Fibroblast of lung (primary cell): Measurements from ENCODE around the gene CLEC4F. TPM values are rescaled to one million over a fixed set of nuclear protein-coding genes. Genes with fewer than 3 reads are reported as not detected.

ENCODE experiments used
- DNase-seq, 2 donors: peaks; one replicate each; pipeline versions ENCODE4 v3.0.0 to v3.0.0-alpha.2; 2010; ENCODE audit warnings: low read depth in 2 of 2
- H2AFZ ChIP-seq: 2 replicates; pipeline ENCODE4 v1.5.1; 2012; ENCODE audit warnings: low read length, control low read depth, inconsistent platforms
- H3K27ac ChIP-seq: 2 replicates; pipeline ENCODE4 v1.5.1; 2011; ENCODE audit warnings: low read length, control low read depth; ENCODE audit not compliant: insufficient read depth
- H3K27me3 ChIP-seq: 2 replicates; pipeline ENCODE4 v1.5.1; 2011; ENCODE audit warnings: mild to moderate bottlenecking, low read length; ENCODE audit not compliant: control insufficient read depth, insufficient read depth
- H3K36me3 ChIP-seq: 2 replicates; pipeline ENCODE4 v1.5.1; 2011; ENCODE audit warnings: low read length; ENCODE audit not compliant: control insufficient read depth, insufficient read depth
- H3K4me1 ChIP-seq: 2 replicates; pipeline ENCODE4 v1.5.1; 2011; ENCODE audit warnings: low read length; ENCODE audit not compliant: control insufficient read depth, insufficient read depth; ENCODE audit errors: extremely low read depth
- H3K4me2 ChIP-seq: 2 replicates; pipeline ENCODE4 v1.5.1; 2011; ENCODE audit warnings: low read length, control low read depth; ENCODE audit not compliant: insufficient read depth; ENCODE audit errors: extremely low read depth
- H3K4me3 ChIP-seq, 4 experiments: fragments of 200-600 bp in 1 of 4; sonication (generic) in 1 of 4; replicated peaks in 1 of 4; 2 replicates each; pipeline ENCODE4 v1.5.1; 2011 to 2016; ENCODE audit warnings: low read length in 4 of 4, low read depth in 3 of 4, mild to moderate bottlenecking in 3 of 4, control low read depth in 2 of 4, inconsistent platforms in 1 of 4, mixed read lengths in 1 of 4; ENCODE audit not compliant: insufficient read depth in 1 of 4; ENCODE audit errors: control extremely low read depth in 1 of 4
- H3K79me2 ChIP-seq: 2 replicates; pipeline ENCODE4 v1.5.1; 2012; ENCODE audit warnings: mild to moderate bottlenecking, low read length, inconsistent platforms; ENCODE audit not compliant: control insufficient read depth, insufficient read depth
- H3K9ac ChIP-seq: 2 replicates; pipeline ENCODE4 v1.5.1; 2011; ENCODE audit warnings: mild to moderate bottlenecking, low read length, control low read depth; ENCODE audit not compliant: insufficient read depth
- H3K9me3 ChIP-seq: 2 replicates; pipeline ENCODE4 v1.5.1; 2012; ENCODE audit warnings: low read depth, low read length; ENCODE audit not compliant: control insufficient read depth, insufficient read depth
- H4K20me1 ChIP-seq: 2 replicates; pipeline ENCODE4 v1.5.1; 2011; ENCODE audit warnings: low read length; ENCODE audit not compliant: control insufficient read depth, insufficient read depth; ENCODE audit errors: extremely low read depth
- EZH2 ChIP-seq: IDR thresholded peaks from 2 replicates; pipeline ENCODE4 v1.5.1; 2012; ENCODE audit warnings: low read length, control low read depth, mild to moderate bottlenecking; ENCODE audit errors: missing control alignments
- polyA plus RNA-seq, 2 donors: library from polyadenylated mRNA; depleted of rRNA in 1 of 2; stranded (reverse) in 1 of 2; unstranded in 1 of 2; fragments of >200 nt; gene quantifications; 2 replicates each; pipeline ENCODE4 v1.2.1, GENCODE V29; 2011 to 2012; ENCODE audit warnings: missing spikeins in 1 of 2
- total RNA-seq: library from RNA; depleted of rRNA; stranded (reverse); fragments of >200 nt; gene quantifications from 2 replicates; pipeline ENCODE4 v1.2.1, GENCODE V29; 2014
- TF ChIP-seq, protein P1 (sequence below), 2 donors: IDR thresholded peaks in 1 of 2; conservative IDR thresholded peaks in 1 of 2; 1 replicate in 1 of 2; 2 replicates in 1 of 2; pipeline ENCODE4 v1.5.1; 2011 to 2012; ENCODE audit warnings: low read length in 2 of 2, control low read depth in 1 of 2, inconsistent platforms in 1 of 2, low read depth in 1 of 2, mild to moderate bottlenecking in 1 of 2

CLEC4F gene
- total and polyA plus RNA-seq, 2 donors (not counting 1 experiment from before 2014, with no cell fraction given): not detected

DNA sequence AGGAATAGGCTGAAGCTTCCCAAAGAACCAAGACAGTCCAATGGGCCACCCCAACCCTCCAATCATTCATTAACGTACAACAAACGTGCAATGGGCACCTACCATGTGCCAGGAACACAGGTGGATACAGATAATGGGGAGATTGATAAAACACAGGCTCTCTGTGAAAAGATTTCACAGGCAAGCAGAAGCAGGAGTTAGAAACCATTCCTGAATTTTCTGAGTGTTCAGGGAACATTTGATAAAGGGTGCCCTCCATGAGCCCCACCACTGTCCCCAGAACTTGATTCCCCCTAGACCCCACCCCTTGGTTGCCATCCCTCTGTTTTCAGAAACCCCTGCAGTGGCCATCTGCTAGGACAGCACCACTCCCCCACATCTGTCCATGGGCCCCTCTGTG, 13.7 kb upstream of the CLEC4F start:
- Histone ChIP-seq H3K4me1 (no peaks in the 10 kb centered on the region), H3K4me3 (no peak overlapping the region), H3K27ac (no peak overlapping the region), H3K36me3 (no peaks in the 10 kb centered on the region), H3K27me3 (peaks cover 2% of the 10 kb centered on the region), H3K9me3 (no peaks in the 10 kb centered on the region), H4K20me1 (no peaks in the 10 kb centered on the region), H3K79me2 (no peaks in the 10 kb centered on the region), H2AFZ (no peak overlapping the region), H3K9ac (no peak overlapping the region), H3K4me2 (no peak overlapping the region)
- no peak for TF ChIP-seq EZH2
- TF ChIP-seq, protein P1, sequence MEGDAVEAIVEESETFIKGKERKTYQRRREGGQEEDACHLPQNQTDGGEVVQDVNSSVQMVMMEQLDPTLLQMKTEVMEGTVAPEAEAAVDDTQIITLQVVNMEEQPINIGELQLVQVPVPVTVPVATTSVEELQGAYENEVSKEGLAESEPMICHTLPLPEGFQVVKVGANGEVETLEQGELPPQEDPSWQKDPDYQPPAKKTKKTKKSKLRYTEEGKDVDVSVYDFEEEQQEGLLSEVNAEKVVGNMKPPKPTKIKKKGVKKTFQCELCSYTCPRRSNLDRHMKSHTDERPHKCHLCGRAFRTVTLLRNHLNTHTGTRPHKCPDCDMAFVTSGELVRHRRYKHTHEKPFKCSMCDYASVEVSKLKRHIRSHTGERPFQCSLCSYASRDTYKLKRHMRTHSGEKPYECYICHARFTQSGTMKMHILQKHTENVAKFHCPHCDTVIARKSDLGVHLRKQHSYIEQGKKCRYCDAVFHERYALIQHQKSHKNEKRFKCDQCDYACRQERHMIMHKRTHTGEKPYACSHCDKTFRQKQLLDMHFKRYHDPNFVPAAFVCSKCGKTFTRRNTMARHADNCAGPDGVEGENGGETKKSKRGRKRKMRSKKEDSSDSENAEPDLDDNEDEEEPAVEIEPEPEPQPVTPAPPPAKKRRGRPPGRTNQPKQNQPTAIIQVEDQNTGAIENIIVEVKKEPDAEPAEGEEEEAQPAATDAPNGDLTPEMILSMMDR (conservative IDR thresholded peaks at IDR 0.05 in 1 of 2, IDR thresholded peaks at IDR 0.05 in 1 of 2; ENCODE audit: low read depth in 1 of 2, low read length in 2 of 2): no peak
- no peak for DNase-seq

DNA sequence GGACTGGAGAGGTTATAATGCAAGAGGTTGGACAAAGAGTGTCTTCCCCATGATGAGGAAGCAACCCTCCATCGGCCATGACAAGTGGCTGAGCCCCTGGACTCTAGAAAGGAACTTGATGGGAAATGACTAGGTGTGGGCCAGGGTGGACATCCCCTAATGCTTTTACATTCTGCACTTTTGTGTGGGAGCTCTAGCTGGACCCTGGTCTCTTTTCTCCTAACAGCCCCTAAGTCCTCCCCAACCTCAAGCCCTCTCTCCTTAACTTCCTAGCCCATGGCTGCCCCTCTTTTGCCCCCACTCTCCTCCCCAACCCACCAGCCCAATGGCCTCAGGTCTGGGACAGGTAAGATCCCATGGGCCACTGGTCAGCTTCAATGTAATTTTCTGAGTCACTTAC, 12.8 kb upstream of the CLEC4F start:
- Histone ChIP-seq H3K4me3 (no peak overlapping the region), H3K9me3 (no peaks in the 10 kb centered on the region), H4K20me1 (no peaks in the 10 kb centered on the region), H3K79me2 (no peaks in the 10 kb centered on the region), H3K4me2 (no peak overlapping the region), H3K4me1 (no peaks in the 10 kb centered on the region), H2AFZ (no peak overlapping the region), H3K36me3 (no peaks in the 10 kb centered on the region), H3K27me3 (peaks cover 2% of the 10 kb centered on the region), H3K9ac (no peak overlapping the region), H3K27ac (no peak overlapping the region)
- no peak for DNase-seq
- TF ChIP-seq EZH2: no peak
- TF ChIP-seq, protein P1 (conservative IDR thresholded peaks at IDR 0.05 in 1 of 2, IDR thresholded peaks at IDR 0.05 in 1 of 2; ENCODE audit: low read depth in 1 of 2, low read length in 2 of 2): no peak

DNA sequence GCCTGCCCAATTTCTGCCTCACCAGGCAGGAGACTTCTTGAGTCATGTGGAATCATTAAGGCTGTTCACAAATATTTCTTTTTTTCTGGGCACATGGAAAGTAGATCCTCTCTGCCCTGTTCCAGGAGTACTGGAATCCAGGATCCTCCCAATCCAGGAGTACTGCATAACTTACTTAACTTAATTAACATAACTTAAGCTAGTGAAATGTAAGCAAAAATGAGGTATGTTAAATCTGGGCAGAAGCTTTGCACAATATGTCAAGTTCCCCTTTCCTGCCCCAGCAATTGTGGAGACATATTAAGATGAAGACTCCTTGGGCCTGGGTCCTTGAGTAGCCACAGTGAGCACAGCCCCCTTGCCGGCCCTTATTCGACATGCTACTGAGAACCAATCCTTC, 12.0 kb upstream of the CLEC4F start:
- H3K4me2 ChIP-seq: no peak overlapping the region

More for the DNA sequence above, 12.0 kb upstream of the CLEC4F start:
- Histone ChIP-seq H2AFZ (no peak overlapping the region), H3K36me3 (no peaks in the 10 kb centered on the region), H3K9ac (no peak overlapping the region), H3K27ac (no peak overlapping the region), H3K27me3 (peaks cover 2% of the 10 kb centered on the region), H3K4me3 (no peak overlapping the region), H3K4me1 (no peaks in the 10 kb centered on the region), H4K20me1 (no peaks in the 10 kb centered on the region), H3K9me3 (no peaks in the 10 kb centered on the region), H3K79me2 (no peaks in the 10 kb centered on the region)
- DNase-seq: no peak
- TF ChIP-seq EZH2: no peak
- TF ChIP-seq, protein P1 (conservative IDR thresholded peaks at IDR 0.05 in 1 of 2, IDR thresholded peaks at IDR 0.05 in 1 of 2; ENCODE audit: low read depth in 1 of 2, low read length in 2 of 2): no peak
